Epithelial cell of proximal tubule (primary cell): ENCODE data around the gene GLS. TPM values are rescaled to one million over a fixed set of nuclear protein-coding genes. Genes with fewer than 3 reads are reported as not detected.

ENCODE experiments used
- DNase-seq: peaks from one replicate; pipeline ENCODE4 v3.0.0-alpha.2; 2011; ENCODE audit warnings: low read depth
- H3K4me3 ChIP-seq: 2 replicates; pipeline ENCODE4 v1.5.1; 2011; ENCODE audit warnings: low read depth, mild to moderate bottlenecking, low read length
- CTCF ChIP-seq: conservative IDR thresholded peaks from 2 replicates; pipeline ENCODE4 v1.5.1; 2012; ENCODE audit warnings: low read depth, mild to moderate bottlenecking, low read length
- total RNA-seq: library from RNA; depleted of rRNA; stranded (reverse); fragments of >200 nt; gene quantifications from 2 replicates; pipeline ENCODE4 v1.2.3, GENCODE V29; 2015

The GLS gene
- total RNA-seq, 1 donor from 2014 or later = 246 TPM

GRCh38 chr2:190981333-190981732, 100.7 kb downstream of the GLS start:
- H3K4me3 ChIP-seq = no peak overlapping the region
- no peak for TF ChIP-seq CTCF
- no peak for DNase-seq

GRCh38 chr2:190981733-190982132, 101.1 kb downstream of the GLS start:
- no peak overlapping the region for H3K4me3 ChIP-seq
- no peak for DNase-seq
- TF ChIP-seq CTCF = no peak

- no peak for TF ChIP-seq CTCF
- no peak overlapping the region for H3K4me3 ChIP-seq
- no peak for DNase-seq
Observed at GRCh38 chr2:190982262-190983034, 101.8 kb downstream of the GLS start.

- DNase-seq = peak; percentile 36
- no peak for TF ChIP-seq CTCF
- no peak overlapping the region for H3K4me3 ChIP-seq
Observed at GRCh38 chr2:190984595-190984994, 104.0 kb downstream of the GLS start.

- TF ChIP-seq CTCF = no peak
Observed at GRCh38 chr2:190986221-190986953, 105.8 kb downstream of the GLS start.

GRCh38 chr2:190987116-190987515, 106.5 kb downstream of the GLS start:
- no peak for TF ChIP-seq CTCF
- DNase-seq = no peak
- H3K4me3 ChIP-seq = no peak overlapping the region

More at GRCh38 chr2:190986221-190986953, 105.8 kb downstream of the GLS start:
- DNase-seq = no peak
- no peak overlapping the region for H3K4me3 ChIP-seq
